Activated naive CD4-positive, alpha-beta T cell treated with anti-CD3 and anti-CD28 coated beads, Interleukin-2, amount 50 U/mL, for 16 hours (primary cell): ENCODE measurements around the gene ABCG2.

Experiments
- DNase-seq: peaks from one replicate; pipeline ENCODE4 v3.0.0-alpha.2; 2020

Gene ABCG2

GRCh38 chr4:88062311-88062710, 96.1 kb downstream of the ABCG2 start:
- no peak for DNase-seq

- DNase-seq, result no peak
These were observed 98.0 kb downstream of the ABCG2 start for GRCh38 chr4:88060431-88060830.

DNA sequence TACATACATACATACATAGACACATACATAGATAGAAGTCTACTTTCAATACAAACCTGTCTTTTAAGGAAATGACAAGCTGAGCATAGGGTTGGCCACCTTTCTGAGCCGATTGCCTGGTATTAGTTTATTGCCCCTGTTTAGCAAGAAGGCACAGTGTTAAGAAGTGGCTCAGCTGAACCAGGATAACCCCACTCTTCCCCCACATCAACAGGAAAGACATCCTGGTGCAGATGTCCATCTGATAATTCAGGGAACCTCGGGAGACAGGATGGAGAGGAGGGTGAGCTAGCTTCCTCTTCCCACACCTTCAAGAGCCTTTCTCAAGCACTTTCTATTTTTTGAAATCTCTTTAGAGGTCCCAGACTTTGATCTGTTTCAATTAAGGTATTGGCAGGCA, 98.7 kb downstream of the ABCG2 start:
- no peak for DNase-seq

DNA sequence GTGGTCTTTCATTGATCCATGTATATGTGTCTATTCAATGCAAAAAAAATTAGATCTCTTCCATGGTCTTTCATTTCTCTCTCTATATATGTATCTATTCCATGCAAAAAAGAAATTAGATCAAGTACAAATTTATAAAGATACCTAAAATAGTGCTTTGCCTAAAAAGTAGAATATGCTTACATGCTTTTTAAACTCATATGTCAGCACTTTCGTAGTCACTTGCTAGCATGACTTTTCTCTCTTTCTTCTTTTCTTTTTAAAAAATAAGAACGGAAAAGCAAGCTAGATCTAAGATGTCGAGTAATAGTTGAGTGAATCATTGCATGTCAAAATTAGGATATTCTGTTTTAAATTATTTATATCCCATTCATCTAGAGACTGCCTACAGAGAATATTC, 100.1 kb downstream of the ABCG2 start:
- DNase-seq, result no peak

GRCh38 chr4:88054901-88055300, 103.5 kb downstream of the ABCG2 start:
- DNase-seq, result no peak

DNA sequence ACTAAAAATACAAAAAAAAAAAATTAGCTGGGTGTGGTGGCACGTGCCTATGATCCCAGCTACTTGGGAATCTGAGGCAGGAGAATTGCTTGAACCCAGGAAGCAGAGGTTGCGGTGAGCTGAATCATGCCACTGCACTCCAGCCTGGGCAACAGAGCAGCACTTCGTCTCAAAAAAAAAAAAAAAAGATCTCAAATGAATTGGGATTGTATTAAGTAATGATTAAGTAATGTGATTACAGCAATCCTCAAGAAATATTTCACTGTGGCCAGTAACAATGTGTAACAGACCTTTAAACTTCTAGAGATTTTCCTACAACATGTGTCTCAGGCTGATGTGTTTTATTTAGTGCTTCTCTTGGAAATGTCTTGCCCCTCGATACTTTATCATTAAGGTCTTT, 104.2 kb downstream of the ABCG2 start:
- no peak for DNase-seq

DNA sequence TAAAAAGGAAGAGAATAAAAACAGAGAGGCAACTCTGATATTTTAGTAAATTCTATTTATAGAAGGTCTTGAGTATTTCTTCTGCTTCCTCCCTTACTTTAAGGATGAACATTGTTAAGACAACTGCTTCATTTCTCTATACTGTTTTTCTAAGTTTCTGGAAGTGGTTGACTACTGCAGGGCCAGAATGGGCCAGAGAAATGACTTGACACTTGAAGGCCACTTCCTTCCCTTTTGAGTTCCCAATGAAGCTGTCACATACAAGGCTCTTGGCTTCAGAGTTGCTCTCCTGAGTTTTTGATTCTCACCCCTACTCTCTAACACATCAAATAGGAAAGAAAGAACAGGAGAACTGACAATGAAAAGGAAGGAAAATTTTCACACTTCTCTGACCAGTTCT, 113.4 kb downstream of the ABCG2 start:
- DNase-seq, result no peak

GRCh38 chr4:88043586-88044340, 114.7 kb downstream of the ABCG2 start:
- DNase-seq, result no peak

DNA sequence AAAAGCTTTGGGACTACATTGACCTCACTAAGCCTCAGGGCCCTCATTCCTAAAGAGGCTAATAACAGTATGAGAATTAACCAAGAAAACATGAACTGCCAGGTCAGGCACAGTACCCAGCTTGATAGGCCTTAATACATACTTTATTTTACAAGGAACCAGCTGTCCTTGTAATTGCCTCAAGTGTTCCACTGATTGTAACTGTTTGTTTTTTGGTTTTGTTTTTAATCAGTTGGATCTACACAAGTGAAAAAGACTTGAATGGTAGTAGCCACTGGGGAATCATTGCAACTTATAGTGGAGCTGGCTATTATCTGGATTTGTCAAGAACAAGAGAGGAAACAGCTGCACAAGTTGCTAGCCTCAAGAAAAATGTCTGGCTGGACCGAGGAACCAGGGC, 115.4 kb downstream of the ABCG2 start:
- no peak for DNase-seq

GRCh38 chr4:88041626-88042025, 116.8 kb downstream of the ABCG2 start:
- DNase-seq, result no peak

DNA sequence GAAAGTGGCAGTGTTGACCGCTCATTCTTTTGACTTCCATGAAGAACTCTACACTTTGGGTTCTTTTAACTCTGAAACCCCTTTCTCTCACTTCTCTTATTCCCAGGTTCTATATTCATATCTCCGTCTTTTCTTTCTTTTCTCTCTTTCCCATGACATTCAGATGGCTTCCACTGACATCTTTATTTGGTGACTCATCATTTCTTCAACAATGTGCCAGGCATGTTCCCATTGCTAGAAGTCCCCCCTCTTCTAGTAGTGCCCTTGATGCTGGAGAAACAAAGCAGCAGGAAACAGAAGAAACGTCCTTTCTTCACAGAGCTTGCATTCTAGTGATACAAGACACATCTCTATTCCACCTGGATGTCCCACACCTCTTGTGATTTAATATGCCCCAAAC, 117.7 kb downstream of the ABCG2 start:
- DNase-seq, result no peak
